NCI-H2081 treated with DMSO at 0.1 percent for 48 hours (cell line): Measurements from ENCODE around the gene C1QC.

Experiments
- DNase-seq: peaks from one replicate; lab custom pipeline; 2025; lab: John Stamatoyannopoulos, UW

Gene C1QC

DNA sequence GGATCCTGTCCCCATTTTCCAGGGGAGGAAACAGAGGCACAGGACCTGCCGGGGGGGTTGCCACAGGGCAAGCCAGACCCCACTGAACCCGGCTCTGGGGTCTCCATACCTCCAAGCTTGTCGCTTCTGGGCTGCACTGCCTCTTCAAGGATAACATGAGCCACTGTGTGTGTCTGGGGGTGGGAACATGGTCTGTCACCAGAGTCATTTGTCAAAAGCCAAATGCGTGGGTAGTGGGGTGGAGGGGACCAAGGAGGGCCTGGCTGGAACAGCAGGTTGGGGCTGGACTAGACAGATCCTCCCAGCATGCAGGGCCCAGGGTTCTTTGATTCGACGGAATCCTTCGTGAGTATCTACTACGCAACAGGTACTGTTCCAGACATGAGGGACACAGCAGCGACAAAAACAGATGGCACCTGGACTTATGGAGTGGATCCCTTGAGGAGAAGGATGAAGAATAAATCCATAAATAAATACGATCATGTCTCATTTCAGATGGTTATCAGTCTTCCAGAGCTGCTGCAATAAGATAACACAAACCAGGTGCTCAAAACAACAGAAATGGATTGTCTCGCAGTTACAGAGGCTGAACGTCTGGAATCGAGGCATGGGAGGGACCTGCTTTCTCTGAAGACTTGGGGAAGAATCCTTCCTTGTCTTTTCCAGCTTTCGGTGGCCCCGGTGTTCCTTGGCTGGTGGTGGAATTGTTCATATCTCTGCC is 38.3 kb downstream of the C1QC start:
- no peak for DNase-seq

DNA sequence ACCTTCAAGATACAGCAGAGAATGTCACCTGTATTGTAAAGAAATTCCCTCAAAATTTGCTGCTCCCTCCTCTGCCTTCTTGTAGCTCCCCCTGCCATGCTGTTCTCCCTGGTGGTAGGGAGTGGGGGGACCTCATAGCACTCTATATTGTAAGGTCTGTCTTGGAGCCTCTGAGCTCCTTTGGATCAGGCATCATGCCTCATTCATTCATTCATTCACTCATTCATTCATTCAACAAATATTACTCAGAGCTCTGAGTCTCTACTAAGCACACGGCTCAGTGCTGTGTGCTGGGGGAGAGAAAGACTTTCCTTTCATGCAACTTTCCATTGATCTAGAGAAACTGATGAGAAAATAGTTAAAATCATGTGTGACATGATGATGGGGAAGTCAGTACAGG is 40.1 kb downstream of the C1QC start:
- no peak for DNase-seq

DNA sequence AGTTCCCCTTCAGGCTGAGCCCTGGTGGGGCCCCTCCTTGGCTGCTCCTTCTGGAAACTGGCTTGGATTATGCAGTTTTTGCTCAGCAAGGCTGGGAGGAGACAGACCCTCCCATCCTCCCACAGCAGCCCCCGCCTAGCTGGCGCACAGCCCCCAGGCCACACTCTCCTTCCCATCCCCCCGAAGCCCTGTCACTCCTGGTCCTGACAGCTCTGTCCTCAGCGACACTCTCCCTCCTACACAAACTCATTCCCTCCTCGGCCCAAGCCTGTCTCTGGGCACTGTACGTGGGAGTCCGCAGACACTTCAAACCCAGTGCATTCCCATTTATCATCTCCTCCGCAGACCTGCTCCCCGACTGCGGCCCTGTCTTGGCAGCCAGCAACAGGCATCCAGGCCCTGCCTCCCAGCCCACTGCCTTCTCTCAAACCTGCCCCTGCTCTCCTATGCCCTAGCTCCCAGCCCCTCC is 42.2 kb downstream of the C1QC start:
- no peak for DNase-seq

DNA sequence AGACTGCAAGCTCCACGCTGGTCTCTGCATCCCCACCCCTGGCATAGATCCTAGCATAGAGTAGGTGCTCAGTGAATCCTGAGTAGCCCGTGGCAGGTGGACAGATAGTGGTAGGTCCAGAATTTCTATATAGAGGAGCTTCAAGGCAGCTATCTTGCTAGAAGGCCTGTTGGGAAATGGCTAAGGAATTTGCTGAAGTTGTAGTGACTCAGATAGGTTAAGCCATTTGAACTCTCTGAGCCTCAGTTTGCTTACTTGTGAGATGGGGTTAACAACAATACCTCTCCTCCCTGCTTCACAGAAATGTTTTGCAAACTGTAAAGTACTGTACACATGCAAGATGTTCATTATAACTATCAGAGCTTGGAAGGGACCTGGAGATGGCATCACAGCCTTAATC is 43.8 kb downstream of the C1QC start:
- DNase-seq: no peak

DNA sequence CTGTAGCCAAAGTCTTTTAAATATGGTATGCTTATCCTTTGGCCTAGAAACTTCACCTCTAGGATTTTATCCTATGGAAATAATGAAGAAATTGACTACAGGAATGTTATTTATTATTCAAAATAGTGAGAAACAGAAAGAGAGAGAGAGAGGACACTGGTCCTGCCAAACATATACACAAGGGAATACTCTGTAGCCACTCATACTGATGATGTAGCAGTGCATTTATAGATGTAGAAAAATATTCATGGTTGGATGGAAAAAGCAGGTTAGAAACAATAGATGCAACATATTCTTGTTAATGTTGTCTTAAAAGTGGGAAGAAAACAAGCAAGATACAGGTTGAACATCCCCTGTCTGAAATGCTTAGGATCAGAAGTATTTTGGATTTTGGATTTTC is 45.0 kb downstream of the C1QC start:
- DNase-seq: no peak

DNA sequence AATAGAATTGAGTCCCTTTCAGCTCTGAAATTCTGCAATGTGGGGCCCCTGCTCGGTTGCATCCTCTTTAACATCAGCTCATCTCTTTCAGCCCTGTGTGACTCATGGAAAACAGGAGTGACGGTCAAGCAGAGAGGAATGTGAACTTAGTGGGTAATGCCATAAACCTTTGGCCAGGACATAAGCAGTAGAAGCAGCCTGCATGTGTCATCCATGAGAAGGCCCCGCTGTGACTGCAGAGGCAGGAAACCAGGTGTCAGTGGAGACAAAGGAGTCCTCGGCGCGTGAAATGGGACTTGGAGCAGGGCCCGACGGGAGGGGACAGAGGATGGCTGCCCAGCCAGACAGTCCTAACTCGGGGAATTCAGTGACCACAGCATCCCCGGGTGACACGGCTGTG is 46.1 kb downstream of the C1QC start:
- DNase-seq: peak; percentile 83

DNA sequence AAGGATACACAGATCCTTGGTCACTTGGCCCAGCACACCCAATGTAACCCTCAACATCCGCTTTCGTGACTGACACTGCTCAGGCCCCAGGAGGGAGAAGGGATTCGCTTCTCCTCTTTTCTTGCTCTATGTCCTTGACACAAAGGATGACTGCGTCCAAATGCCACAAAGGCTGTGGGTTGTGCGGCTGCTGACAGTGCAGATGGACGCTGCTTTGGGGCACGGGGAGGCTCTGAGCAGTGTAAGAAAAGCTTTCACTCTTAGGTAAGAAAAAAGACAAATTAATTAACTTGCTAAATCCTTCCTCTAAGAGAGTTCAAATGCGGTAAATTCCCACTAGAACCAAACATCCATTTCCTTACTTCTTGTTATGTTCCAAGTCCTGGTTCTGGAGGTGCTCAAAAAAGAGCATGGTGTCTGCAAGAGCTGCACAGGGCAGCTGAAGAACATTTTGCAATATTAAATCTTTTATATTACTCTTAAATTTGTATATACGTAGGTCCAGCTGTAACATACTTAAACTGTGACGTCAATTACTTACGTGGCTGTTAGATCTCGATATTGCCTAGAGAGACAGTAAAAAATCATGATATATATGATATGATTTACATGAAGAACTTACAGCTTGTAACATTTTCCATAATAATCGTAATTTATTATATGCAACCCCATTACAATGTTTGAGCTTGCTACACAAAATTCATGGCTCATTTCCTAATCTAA is 47.8 kb downstream of the C1QC start:
- DNase-seq: no peak

DNA sequence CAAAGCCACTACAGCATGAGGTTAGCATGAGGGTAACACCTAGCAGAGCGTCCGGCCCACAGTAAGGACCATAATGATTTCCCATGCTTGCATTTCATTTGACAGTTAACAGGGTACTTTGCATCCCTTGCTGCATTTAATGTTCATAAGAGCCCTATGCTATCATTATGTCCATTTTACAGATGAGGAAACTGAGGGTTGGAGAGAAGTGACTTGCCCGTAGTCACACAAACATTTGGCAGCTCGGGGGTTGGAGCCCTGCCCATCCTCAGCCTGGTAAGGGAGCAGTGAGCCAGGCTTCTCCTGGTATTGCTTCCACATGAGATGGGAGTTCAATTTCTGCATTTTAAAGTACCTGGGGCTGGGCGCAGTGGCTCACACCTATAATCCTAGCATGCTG is 50.7 kb downstream of the C1QC start:
- no peak for DNase-seq

DNA sequence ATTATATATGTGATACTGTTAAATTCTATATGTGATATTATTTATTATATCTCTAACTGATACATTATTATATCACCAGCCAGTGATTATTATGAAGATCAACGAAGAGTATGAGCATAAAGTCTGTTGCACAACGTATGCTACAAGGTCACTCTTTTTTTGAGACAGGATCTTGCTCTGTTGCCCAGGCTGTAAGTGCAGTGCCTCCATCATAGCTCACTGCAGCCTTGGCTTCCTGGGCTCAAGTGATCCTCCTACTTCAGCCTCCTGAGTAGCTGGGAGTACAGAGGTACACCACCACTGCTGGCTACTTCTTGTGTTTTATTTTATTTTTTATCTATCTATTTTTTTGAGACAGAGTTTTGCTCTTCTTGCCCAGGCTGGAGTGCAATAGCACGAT is 53.2 kb downstream of the C1QC start:
- no peak for DNase-seq
